Amniotic epithelial cell (primary cell): ENCODE results near the gene RICTOR.
A peak's percentile ranks its signal among the peaks of the same experiment; 100 is the strongest.

Experiments used
- DNase-seq: peaks from one replicate; pipeline ENCODE4 v3.0.0-alpha.2; 2010; ENCODE audit warnings: low read depth

RICTOR gene

GRCh38 chr5:39074017-39074814 is at the start of gene RICTOR:
RICTOR (minus strand) TSS chr5:39074399; CDS start chr5:39074377, 22 bp downstream.
- peak; percentile 84 for DNase-seq

- no peak for DNase-seq
Observed at GRCh38 chr5:39121922-39122321, 47.7 kb upstream of the RICTOR start.

- DNase-seq = no peak
Observed at GRCh38 chr5:39121315-39121714, 47.1 kb upstream of the RICTOR start.

GRCh38 chr5:39120052-39120420 is 45.8 kb upstream of the RICTOR start:
- no peak for DNase-seq

- no peak for DNase-seq
Observed at GRCh38 chr5:39119404-39120051, 45.3 kb upstream of the RICTOR start.

GRCh38 chr5:39118638-39119037 is 44.4 kb upstream of the RICTOR start:
- no peak for DNase-seq

GRCh38 chr5:39117401-39117800 is 43.2 kb upstream of the RICTOR start:
- no peak for DNase-seq

- peak; percentile 16 for DNase-seq
Observed at GRCh38 chr5:39116344-39117170, 42.4 kb upstream of the RICTOR start.

- DNase-seq = no peak
Observed at GRCh38 chr5:39115644-39116343, 41.6 kb upstream of the RICTOR start.

- DNase-seq = no peak
Observed at GRCh38 chr5:39114155-39114554, 40.0 kb upstream of the RICTOR start.

GRCh38 chr5:39113354-39113953 is 39.3 kb upstream of the RICTOR start:
- no peak for DNase-seq

- DNase-seq = no peak
Observed at GRCh38 chr5:39109606-39110005, 35.4 kb upstream of the RICTOR start.

GRCh38 chr5:39108987-39109386 is 34.8 kb upstream of the RICTOR start:
- no peak for DNase-seq

- no peak for DNase-seq
Observed at GRCh38 chr5:39107350-39107749, 33.2 kb upstream of the RICTOR start.

GRCh38 chr5:39106322-39106721 is 32.1 kb upstream of the RICTOR start:
- peak; percentile 18 for DNase-seq

GRCh38 chr5:39104221-39104620 is 30.0 kb upstream of the RICTOR start:
- no peak for DNase-seq

- DNase-seq = peak; percentile 41
Observed at GRCh38 chr5:39102684-39103155, 28.5 kb upstream of the RICTOR start.

GRCh38 chr5:39100851-39101396 is 26.7 kb upstream of the RICTOR start:
- peak; percentile 98 for DNase-seq

- peak; percentile 61 for DNase-seq
Observed at GRCh38 chr5:39100301-39100850, 26.2 kb upstream of the RICTOR start.

- DNase-seq = no peak
Observed at GRCh38 chr5:39099831-39100230, 25.6 kb upstream of the RICTOR start.

- peak; percentile 55 for DNase-seq
Observed at GRCh38 chr5:39093352-39093751, 19.2 kb upstream of the RICTOR start.
